GM20000 (cell line): ENCODE measurements around the gene CEP20.
A peak's percentile ranks its signal among the peaks of the same experiment; 100 is the strongest.
"Not testable (repeated sequence)": the region's sequence is repeated elsewhere in the genome, so short reads cannot be mapped to it uniquely, and the experiment has no call there.

Experiments used
- DNase-seq: peaks from one replicate; pipeline ENCODE4 v3.0.0; 2012; ENCODE audit warnings: low spot score
- TF ChIP-seq, protein P1 (sequence below): IDR thresholded peaks from 2 replicates; pipeline ENCODE4 v1.5.1; 2012; ENCODE audit warnings: mild to moderate bottlenecking, control low read depth; ENCODE audit errors: extremely low read depth, missing control alignments

The CEP20 gene

DNA sequence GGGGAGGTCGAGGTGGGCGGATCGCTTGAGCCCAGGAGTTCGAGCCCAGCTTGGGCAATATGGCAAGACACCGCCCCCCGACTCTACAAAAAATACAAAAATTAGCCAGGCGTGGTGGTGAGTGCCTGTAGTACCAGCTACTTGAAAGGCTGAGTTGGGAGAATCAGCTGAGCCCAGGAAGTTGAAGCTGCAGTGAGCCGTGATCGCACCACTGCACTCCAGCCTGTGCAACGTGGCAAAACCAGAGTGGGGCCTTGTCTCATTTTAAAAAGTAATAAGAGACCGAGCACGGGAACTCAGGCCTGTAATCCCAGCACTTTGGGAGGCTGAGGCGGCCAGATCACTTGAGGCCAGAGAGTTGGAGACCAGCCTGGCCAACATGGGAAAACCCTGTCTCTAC lies 36.6 kb upstream of the CEP20 start:
- no peak for DNase-seq
- TF ChIP-seq, protein P1, sequence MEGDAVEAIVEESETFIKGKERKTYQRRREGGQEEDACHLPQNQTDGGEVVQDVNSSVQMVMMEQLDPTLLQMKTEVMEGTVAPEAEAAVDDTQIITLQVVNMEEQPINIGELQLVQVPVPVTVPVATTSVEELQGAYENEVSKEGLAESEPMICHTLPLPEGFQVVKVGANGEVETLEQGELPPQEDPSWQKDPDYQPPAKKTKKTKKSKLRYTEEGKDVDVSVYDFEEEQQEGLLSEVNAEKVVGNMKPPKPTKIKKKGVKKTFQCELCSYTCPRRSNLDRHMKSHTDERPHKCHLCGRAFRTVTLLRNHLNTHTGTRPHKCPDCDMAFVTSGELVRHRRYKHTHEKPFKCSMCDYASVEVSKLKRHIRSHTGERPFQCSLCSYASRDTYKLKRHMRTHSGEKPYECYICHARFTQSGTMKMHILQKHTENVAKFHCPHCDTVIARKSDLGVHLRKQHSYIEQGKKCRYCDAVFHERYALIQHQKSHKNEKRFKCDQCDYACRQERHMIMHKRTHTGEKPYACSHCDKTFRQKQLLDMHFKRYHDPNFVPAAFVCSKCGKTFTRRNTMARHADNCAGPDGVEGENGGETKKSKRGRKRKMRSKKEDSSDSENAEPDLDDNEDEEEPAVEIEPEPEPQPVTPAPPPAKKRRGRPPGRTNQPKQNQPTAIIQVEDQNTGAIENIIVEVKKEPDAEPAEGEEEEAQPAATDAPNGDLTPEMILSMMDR: no peak

DNA sequence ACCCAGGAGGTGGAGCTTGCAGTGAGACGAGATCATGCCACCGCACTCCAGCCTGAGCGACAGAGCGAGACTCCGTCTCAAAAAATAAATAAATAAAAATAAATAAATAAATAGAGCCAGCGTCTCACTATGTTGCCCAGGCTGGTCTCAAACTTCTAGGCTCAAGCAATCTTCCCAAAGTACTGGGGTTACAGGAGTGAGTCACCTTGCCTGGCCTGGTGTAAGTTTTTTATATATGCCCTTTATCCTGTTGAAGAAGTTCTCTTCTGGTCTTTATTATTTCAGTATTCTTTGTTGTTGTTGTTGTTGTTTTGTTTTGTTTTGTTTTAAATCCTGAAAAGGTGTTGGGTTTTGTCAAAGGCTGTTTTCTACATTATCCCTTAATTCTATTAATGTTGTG lies 30.9 kb upstream of the CEP20 start:
- no peak for DNase-seq
- TF ChIP-seq, protein P1: no peak

DNA sequence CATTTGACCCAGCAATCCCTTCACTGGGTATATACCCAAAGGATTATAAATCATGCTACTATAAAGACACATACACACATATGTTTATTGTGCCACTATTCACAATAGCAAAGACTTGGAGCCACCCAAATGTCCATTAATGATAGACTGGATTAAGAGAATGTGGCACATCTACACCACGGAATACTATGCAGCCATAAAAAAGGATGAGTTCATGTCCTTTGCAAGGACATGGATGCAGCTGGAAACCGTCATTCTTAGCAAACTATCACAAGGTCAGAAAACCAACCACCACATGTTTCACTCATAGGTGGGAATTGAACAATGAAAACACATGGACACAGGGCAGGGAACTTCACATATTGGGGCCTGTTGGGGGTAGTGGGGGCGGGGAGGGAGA lies 29.9 kb upstream of the CEP20 start:
- not testable (repeated sequence) for DNase-seq

DNA sequence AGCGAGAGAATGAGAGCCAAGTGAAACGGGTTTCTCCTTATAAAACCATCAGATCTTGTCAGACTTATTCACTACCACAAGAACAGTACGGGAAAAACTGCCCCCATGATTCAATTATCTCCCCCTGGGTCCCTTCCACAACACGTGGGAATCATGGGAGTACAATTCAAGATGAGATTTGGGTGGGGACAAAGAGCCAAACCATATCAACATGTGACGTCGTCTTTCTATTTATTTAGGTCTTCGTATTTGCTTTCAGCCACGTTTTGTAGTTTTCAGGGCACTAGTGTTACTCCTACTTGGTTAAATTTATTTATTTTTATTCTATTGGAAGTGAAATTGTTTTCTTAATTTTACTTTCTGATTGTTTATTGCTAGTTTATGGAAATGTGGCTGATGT lies 27.9 kb upstream of the CEP20 start:
- TF ChIP-seq, protein P1: no peak
- DNase-seq: no peak

DNA sequence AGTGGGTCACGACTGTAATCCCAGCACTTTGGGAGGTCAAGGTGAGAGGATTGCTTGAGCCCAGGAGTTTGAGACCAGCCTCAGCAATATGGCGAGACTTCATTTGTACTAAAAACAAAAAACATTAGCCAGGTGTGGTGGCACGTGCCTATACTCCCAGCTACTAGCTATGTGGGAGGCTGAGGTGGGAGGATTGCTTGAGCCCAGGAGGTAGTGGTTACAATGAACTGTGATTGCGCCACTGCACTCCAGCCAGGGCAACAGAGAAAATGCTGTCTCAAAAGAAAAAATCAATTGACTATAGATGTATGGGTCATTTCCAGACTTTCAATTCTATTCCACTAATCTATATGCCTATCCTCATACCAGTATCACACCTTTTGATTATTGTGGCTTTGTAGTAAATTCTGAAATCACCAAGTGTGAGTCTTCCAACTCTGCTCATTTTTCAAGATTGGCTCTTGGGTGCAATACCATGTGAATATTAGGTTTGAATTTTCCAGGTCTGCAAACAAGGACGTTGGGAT lies 27.2 kb upstream of the CEP20 start:
- no peak for DNase-seq
- TF ChIP-seq, protein P1: no peak

DNA sequence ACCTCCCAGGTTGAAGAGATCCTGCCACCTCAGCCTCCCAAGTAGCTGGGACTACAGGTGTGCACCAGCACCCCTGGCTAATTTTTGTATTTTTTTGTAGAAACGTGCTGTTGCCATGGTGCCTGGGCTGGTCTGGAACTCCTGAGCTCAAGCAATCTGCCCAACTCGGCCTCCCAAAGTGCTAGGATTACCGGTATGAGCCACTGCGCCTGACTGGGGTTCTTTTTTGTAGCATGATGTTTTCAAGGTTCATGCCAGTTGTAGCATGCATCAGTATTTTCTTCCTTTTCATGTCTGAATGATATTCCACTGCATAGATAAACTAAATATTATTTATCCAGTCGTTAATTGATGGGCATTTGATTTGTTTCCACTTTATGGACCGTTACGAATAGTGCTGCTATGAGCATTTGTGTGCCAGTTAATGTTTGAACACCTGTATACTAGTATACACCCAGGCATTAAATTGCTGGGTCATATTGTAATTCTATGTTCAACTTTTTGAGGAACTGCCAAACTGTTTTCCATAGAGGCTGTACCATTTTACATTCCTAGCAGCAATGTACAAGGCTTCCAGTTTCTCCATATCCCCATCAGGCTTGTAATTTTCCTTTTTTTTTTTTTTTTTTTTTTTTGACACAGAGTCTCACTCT lies 24.8 kb upstream of the CEP20 start:
- no peak for DNase-seq
- TF ChIP-seq, protein P1: no peak

DNA sequence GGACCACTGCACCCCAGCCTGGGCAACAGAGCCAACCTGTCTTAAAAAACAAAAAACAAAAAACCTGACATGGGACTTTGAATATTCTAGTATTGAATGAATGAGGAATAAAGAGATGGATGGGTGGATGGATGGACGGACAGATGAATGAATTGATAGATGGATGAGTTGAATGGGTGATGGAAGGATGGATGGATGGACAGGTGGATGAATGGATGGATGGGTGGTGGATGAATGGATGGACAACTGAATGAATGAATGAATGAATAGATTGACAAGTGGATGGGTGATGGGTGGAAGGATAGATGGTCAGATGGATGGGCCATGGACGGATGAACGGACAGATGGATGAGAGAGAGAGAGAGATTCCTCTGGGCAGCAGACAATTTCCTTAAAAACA lies 22.8 kb upstream of the CEP20 start:
- DNase-seq: no peak
- TF ChIP-seq, protein P1: no peak

DNA sequence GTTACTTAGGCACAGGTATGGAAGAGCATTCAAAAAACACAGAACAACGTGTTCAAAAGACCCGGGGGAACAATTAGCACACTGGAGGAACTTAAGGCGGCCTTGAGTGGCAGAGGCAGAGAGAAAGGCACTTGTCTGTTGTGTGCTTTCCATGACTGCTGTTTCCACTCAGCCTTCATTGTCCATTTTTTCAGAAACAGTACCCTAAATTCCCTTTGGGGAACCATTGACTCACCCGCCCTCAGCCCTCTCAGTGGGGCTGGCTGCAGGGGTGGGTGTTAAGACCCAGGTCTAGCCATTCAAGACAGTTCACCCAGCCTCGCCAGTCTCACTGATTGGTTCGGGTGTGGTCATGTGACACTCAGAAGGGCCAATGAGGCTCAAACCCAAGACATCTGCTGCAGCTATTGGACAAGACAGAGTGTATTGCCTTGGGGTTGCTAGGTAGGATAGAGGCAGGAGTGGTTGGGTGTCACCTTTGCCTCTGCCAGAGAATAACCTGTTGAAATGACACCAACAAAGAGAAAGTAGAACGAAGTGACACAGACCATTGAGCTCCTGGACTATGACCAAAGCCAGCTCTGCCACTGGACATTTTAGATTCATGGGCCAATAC lies 19.6 kb upstream of the CEP20 start:
- peak; percentile 88 for DNase-seq

More for the DNA sequence above, 19.6 kb upstream of the CEP20 start:
- TF ChIP-seq, protein P1: no peak
